DMS53 treated with DMSO at 0.1 percent for 48 hours (cell line): ENCODE measurements around the gene SPATA19.

Experiments
- DNase-seq: peaks from one replicate; lab custom pipeline; 2025; ENCODE audit not compliant: unreplicated experiment; lab: John Stamatoyannopoulos, UW

The SPATA19 gene

DNA sequence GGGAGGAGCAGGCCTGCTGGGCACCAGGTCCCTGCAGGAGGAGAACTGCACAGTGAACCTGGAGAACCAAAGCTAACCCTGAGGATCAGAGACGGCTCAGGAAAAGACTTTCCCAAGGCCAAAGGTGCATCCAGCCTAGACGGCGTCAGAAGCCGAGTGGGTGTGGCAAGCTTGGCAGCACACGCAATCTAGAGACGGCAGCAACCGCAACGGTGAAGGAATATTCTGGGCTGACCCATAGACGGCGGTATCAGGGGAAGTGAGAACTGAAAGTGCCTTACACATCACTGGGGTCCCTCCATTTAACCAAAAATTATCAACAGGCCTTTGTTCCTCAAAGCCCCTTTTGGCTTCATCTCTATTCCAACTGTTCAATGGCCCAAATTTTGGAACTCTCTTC lies 26.2 kb downstream of the SPATA19 start:
- DNase-seq: no peak

- DNase-seq: no peak
These were observed 27.0 kb downstream of the SPATA19 start for GRCh38 chr11:133818302-133818701.

GRCh38 chr11:133817449-133817848 lies 27.9 kb downstream of the SPATA19 start:
- DNase-seq: no peak

DNA sequence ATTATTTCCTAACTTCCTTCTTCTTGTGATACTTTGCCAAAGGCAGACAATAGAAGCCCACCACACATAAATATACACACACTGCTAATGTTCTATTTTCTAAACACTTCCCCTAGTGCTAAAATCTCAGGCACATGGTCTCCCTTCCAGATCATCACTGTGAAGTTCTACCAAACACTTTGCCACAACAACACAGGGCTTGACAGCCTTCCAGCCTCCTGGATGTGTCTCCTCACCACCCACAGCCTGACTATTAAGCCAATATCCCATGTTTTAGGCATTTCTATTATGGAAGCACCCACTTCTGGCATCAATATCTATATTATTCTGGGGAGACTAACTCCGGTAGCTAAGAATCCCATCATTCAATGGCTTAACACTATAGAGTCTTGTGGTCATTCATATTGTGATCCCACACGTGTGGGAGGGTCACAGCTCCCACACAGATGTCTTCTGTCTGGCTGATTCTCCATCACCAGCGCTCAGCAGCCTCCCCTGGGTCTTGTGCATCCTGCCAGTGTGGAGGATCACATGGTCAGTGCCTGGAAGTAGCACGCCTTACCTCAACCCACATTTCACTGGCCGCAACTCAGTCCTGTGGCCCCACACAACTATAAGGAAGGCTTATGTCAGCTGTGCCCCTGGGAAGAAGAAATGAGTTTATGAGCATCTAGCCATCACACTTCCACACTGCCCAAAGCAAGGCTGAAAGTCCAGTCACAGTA lies 29.0 kb downstream of the SPATA19 start:
- DNase-seq: no peak

DNA sequence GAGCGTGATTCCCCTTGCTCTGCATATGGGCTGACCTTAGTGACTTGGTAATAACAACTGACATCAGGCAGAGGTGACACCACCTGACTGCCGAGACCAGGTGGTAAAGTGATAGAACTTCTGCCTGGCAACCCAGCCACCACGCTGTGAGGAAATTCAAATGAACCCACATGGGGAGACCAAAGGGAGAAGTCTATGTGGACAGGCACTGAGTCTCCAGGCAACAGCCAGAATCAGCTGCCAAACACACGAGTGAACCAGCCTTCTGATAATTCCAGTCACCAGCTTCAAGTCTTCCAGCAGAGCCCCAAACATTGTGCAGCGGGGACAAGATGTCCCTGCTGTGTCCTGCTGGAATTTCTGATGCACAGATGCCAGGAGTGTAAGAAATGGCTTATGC lies 29.7 kb downstream of the SPATA19 start:
- no peak for DNase-seq

GRCh38 chr11:133814588-133815100 lies 30.7 kb downstream of the SPATA19 start:
- no peak for DNase-seq

GRCh38 chr11:133811850-133812685 lies 33.2 kb downstream of the SPATA19 start:
- no peak for DNase-seq

DNA sequence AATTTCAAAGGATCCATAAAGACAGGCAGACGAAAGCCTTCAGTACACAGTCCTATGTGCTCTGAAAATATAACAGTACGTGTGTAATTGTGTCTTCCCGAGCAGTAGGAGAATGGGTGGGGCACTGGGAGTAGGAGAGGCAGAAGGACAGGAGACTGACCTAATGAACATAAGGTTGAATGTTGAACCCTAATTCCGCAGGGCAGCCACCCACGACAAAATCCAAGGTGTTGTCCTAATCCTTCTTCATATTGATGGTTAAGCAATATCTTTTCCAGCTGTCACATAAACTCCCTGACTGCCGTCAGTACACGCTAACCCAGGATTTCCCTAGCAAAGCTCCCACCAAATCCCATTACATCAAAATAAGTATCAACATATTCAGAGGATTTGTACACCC lies 34.5 kb downstream of the SPATA19 start:
- no peak for DNase-seq

DNA sequence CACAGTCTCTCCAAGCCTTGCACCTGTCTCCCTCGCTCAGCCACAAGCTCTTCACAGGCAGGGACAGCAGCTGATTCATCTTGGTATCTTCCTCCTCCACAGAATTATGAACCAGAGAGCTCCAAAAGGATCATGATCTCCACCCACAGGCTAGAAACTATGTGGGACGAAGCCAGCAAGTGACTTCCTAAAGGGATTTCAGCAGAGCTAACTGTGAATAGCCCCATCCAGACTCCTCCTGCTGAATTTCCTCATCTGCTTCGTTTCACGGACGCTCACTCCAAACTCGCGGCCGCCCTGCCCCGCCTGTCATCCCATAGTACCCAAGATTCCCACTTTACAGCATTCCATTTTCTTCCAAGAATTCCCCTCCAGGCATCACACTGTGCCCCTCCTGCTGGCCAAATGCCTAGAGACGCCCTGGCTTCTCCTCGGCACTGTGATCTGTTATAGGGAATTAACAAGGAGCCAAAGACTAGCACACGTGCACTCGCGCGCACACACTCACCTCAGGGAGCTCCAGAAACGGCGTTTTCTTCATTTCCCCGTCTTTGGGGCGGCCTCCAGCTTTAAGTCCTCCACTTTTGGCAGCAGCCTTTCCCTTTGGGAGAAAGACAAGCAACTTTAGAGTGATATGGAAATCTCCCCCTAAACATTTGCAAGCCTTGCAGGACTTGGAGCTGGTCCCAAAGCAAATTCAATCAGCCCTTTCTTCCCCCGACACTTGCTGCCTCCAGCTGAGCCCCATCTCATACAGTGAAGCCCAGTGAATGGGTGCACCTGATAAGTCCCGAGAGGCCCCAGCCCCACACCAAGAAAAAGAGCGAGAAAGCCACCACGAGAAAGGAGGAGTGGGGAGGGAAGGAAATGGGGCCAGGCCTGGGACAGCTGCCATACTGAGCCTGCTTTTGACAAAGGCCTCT lies 35.5 kb downstream of the SPATA19 start:
- no peak for DNase-seq

DNA sequence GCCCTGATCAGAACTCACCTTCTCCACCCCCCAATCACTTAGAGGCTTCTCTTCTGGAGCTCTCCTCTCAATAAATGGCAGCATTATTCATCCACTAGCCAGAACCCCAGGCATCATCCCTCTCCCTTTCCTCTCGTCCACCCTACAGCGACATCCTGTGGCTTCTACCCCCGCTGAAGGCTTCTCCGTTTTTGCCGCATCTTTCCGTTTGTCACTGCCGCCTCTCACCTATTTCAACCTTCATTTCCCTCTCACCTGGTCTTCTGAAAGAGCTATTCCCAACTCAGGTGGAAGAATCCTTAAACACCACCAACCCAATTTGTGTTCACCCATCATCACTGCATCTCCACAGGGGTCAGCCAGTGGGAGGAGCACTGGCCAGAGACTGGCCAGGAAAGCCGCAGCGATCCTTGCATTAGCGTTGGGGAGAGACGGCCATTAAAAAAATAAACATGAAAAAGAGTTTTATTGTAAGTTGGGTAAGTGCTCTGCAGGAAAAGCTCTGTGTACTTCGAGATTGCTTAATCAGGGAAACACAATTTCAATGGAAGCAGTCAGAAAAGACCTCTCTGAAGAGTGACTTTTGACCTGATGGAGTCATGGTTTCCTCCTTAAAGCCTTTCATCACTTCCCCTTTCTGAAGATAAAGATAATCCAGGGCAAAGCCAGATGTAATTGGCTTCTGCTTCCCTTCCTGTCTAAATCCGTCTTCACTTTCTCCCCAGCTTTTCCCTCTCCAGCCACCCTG lies 36.7 kb downstream of the SPATA19 start:
- no peak for DNase-seq

DNA sequence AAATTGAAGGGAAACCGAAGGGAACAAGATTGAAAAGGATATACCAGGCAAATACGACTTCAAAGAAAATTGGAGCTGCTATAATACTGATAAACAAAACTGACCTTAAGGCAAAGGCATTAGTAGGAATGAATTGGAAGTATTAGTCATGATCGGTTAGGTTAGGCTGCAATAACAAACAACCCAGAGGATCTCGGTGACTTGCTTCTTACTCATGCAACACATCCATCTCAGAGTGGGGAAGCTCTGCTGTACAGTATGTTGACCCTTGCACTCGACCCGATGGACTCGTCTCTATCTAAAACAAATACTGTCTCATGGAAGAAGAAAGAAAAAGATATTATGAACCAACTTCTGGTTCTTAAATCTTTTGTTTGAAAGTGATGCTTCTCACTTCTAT lies 42.3 kb downstream of the SPATA19 start:
- DNase-seq: no peak

- DNase-seq: no peak
These were observed 44.0 kb downstream of the SPATA19 start for GRCh38 chr11:133801356-133801755.

GRCh38 chr11:133800666-133801065 lies 44.6 kb downstream of the SPATA19 start:
- no peak for DNase-seq

DNA sequence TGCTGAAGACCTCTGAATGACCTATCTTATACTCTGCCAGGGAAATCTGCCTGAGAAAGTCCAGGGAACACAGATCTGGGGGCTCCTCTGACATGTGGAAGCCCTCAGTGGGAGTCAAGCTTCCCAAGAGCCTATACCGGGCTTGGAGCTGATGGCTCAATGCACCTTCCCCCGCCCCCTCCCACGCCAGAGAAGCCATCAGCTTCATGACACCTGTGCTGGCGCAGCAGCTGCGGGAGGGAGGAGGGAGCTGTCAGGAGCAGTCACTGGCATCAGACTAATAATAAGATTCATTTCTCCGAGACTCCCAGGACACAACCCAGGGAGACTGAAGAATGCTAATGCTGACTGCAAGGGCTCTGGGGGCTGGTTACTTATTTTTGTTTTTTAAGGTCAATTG lies 47.8 kb downstream of the SPATA19 start:
- no peak for DNase-seq

DNA sequence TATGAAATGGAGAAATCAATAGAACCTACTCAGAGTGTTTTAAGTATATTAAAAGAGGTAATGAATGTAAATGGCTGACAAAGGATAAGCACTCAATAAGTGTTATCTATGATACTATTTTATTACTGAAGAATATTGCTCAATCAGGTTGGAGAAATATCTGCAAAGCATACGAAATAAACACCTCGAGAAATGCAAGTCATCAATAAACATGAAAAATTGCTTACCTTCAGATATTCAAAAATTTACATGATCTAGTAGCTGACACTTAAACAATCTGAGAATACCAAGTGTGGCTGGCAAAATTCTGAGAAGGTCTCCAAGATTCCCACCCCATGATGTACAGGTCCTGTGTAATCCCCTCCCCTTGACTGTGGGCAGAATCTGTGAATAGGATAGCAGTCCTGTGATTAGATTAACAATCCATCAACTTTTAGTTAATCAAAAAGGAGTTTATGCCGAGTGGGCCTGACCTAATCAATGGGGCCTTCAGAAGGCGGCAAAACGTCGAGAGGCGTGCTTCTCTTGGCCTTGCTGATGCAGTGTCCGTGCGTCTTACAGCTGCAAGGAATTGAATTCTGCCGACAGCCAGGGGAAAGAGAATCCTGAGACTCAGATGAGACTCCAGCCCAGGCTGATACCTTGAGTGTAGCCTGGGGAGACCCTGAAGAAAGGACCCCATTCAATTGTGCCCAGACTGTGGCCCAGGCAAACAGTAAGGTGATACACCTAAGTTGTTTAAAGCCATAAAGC lies 49.1 kb downstream of the SPATA19 start:
- DNase-seq: no peak

DNA sequence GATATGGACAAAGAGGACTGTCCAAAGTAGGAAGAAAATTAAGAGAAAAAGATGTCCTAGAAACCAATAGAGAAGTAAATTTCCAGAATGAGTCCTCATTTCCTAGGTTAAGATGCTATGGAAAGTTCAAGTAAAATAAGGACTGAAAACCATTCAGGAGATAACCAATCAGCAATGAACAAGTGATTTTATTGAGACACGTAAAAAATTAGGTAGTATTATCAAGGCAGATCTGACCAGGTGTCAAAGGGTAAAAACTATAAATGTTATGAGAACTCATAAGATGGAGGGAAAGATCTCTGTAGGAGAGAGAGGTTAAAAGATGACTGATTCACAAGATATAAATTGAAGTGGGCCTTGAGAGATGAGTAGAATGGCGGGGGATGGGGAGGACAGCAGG lies 50.2 kb downstream of the SPATA19 start:
- DNase-seq: no peak

DNA sequence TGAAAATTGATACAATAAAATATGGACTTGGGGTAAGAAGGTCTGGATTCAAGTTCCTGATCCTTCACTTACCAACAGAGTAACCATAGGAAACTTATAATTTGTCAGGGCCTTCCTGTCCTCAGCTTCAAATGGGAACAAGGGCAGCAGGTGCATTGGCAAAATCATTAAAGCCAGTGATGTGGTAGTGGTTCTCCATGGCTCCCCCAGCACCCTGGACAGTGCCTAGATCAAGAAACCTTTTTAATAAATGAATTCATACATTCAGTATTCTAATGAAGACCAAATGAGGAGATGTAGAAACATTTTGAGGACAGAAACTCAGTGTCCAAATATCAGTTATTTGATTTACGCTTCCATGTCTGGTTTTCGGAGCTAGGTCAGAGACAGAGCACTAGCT lies 51.1 kb downstream of the SPATA19 start:
- no peak for DNase-seq

DNA sequence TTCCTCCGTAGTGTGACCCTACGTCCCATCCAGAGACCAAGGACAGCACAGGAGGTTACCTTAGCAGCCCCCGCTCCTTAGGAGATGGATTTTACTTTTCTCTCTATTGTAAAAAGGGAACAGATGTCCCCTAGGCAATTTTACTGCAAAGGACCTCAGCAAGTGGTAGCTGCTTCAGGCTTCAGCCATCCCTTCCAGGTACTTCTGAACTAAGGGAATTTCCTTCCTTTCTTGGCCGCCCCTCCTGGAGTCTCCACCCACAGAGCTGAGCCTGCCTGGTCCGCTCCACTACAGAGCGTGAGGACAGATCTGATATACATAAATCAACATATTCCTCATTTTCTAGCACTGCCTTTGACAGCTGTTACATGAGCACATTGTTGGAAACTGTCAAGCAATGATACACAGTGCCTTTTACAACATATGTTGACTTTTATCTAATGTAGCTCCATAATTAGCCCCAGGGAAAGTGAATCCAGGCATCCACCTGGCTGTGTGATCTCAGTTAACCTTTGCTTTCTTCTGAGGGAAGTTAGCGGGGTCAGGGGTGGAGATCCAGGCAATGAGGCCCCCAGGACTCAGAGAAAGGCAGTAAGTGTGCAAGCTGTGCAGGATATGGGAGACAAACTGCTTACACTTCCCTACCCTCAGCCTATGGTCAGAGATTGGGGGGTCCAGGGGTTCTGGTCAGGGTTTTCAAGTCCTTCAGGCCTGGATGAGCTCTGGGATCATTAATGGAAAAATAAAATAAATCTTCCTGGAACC lies 51.9 kb downstream of the SPATA19 start:
- DNase-seq: no peak

DNA sequence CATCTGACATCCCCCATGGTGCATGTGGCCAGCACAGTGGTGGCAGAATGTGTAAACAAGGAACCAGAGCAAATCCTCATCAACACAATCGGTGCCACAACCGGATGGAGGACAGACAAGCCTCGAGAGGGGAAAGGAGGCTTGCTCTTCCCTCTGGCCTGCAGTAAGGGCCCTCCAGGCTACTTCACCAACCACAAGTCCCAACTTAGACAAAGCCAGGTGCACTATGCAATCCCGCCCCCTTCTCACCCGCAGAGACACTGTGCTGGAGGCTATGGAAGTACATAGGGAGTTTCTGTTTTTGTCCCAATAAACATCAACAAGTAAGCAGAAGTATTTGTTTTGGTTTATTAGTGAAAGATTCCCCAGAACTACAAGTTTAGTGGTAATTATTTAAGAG lies 54.3 kb downstream of the SPATA19 start:
- no peak for DNase-seq
